RWPE2 (cell line): ENCODE data around the gene PROCA1.

Experiments
- ATAC-seq: fragments of 200-7000 bp; cut with Tn5 transposase; 3 replicates; pipeline ENCODE4 v1.9.1; 2021; ENCODE audit warnings: low read depth
- DNase-seq: peaks from one replicate; pipeline ENCODE4 v3.0.0-alpha.2; 2020; ENCODE audit warnings: low spot score
- H3K27ac ChIP-seq: fragments of 450-650 bp; 2 replicates; pipeline ENCODE4 v1.5.1; 2017; ENCODE audit warnings: mild to moderate bottlenecking; ENCODE audit not compliant: poor library complexity, severe bottlenecking
- H3K27me3 ChIP-seq: fragments of 250-450 bp; sonication (Bioruptor Pico); 2 replicates; pipeline ENCODE4 v1.5.1; 2021; ENCODE audit warnings: mild to moderate bottlenecking, moderate library complexity; ENCODE audit not compliant: insufficient read depth, poor library complexity, severe bottlenecking
- H3K36me3 ChIP-seq: fragments of 250-450 bp; sonication (Bioruptor Pico); 2 replicates; pipeline ENCODE4 v1.5.1; 2020; ENCODE audit warnings: low read depth, mild to moderate bottlenecking, moderate library complexity
- H3K4me1 ChIP-seq: fragments of 250-450 bp; sonication (Bioruptor Pico); 2 replicates; pipeline ENCODE4 v1.5.1; 2021; ENCODE audit warnings: mild to moderate bottlenecking, moderate library complexity; ENCODE audit not compliant: insufficient read depth, poor library complexity, severe bottlenecking
- H3K4me3 ChIP-seq: fragments of 250-450 bp; sonication (Bioruptor Pico); 2 replicates; pipeline ENCODE4 v1.5.1; 2021; ENCODE audit warnings: mild to moderate bottlenecking, moderate library complexity; ENCODE audit not compliant: severe bottlenecking
- H3K9me3 ChIP-seq: fragments of 250-450 bp; sonication (Bioruptor Pico); 2 replicates; pipeline ENCODE4 v1.5.1; 2021; ENCODE audit warnings: mild to moderate bottlenecking, moderate library complexity; ENCODE audit not compliant: severe bottlenecking
- TF ChIP-seq, protein P1 (sequence below): fragments of 450-650 bp; IDR thresholded peaks from one replicate; pipeline ENCODE4 v1.5.1; 2017; ENCODE audit warnings: mild to moderate bottlenecking, moderate library complexity; ENCODE audit not compliant: poor library complexity, severe bottlenecking

The PROCA1 gene

DNA sequence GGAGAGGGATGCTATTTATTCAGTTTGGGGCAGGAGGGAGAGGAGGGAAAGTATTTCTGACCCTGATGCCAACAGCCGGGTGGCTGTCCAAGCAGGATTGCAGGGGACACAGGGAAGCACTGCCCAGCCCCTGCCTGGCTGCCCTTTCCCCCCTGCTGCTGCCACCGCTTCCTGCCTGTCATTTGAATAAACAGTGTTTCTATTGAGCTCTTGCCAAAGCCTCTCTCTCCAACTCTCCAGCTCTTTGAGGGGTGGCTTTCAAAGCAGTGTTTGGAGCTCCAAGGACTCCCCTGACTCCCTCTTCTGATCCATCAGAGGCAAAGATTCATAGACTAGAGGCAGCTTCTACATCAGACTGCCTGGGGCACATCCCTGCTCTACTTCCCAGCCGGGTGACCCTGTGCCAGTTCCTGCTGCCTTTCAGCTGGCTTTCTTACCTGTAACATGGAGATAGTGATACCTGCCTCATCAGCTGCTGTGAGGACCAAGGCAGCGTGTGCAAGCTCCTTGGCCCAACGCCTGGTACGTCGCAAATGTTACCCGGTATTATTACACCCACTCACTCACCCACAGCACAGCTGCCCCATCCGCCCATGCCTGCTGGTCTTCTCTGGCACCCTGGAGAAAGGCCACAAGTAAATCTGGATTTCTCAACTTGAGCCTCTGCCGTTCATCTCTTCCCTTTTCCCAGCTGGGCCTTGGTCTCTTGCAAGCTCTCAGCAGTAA lies 9.5 kb downstream of the PROCA1 start:
- Histone ChIP-seq H3K9me3 (no peaks in the 10 kb centered on the region), H3K36me3 (peaks cover 56% of the 10 kb centered on the region), H3K4me1 (no peaks in the 10 kb centered on the region), H3K27me3 (no peaks in the 10 kb centered on the region), H3K4me3 (no peak overlapping the region), H3K27ac (no peak overlapping the region)
- DNase-seq (no peak), ATAC-seq (no peak)
- TF ChIP-seq, protein P1, sequence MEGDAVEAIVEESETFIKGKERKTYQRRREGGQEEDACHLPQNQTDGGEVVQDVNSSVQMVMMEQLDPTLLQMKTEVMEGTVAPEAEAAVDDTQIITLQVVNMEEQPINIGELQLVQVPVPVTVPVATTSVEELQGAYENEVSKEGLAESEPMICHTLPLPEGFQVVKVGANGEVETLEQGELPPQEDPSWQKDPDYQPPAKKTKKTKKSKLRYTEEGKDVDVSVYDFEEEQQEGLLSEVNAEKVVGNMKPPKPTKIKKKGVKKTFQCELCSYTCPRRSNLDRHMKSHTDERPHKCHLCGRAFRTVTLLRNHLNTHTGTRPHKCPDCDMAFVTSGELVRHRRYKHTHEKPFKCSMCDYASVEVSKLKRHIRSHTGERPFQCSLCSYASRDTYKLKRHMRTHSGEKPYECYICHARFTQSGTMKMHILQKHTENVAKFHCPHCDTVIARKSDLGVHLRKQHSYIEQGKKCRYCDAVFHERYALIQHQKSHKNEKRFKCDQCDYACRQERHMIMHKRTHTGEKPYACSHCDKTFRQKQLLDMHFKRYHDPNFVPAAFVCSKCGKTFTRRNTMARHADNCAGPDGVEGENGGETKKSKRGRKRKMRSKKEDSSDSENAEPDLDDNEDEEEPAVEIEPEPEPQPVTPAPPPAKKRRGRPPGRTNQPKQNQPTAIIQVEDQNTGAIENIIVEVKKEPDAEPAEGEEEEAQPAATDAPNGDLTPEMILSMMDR, result no peak

DNA sequence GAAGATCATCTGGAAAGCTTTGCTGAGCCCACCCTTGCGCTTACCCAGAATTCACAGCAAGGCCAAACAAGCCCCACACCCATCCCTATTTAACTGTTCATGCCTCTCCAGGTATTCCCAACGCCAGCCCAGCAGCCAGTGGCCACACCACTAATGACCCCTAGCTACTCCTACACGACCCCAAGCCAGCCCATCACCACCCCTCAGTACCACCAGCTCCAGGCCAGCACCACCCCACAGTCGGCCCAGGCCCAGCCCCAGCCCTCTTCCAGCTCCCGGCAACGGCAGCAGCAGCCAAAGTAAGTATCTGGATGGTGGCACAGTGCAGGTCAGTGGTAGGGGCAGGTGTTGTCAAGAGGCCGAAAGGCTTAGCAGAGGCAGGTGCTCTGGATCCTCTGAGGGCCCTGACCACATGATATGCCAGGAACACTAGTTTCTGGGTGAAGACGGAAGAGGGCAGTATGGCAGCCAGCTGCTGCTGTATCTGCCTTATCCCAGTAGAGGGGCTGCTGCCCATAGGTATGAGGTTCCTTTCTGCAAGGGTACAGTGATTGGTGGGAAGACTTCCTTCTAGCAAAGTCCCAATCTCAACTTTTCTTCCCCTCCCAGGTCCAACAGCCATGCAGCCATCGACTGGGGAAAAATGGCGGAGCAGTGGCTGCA lies 10.7 kb downstream of the PROCA1 start:
- ATAC-seq (no peak), DNase-seq (no peak)
- Histone ChIP-seq H3K27me3 (no peaks in the 10 kb centered on the region), H3K36me3 (peaks cover 63% of the 10 kb centered on the region), H3K27ac (no peak overlapping the region), H3K9me3 (no peaks in the 10 kb centered on the region), H3K4me1 (no peaks in the 10 kb centered on the region), H3K4me3 (no peak overlapping the region)
- TF ChIP-seq, protein P1, result no peak

DNA sequence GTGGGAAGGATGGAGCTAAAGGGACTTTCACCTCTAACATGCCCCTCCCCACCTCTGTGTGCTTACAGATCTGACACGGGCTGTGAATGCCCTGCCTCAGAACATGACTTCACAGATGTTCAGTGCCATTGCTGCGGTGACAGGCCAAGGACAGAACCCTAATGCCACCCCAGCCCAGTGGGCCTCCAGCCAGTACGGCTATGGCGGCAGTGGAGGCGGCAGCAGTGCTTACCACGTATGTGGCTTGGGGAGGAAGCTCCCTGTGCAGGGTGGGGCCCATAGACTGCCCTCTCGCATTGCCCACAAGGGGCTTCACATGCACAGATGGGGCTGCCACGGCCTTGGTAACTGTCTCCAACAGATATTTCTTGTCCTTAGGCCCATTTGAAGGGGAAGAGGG lies 11.4 kb downstream of the PROCA1 start:
- Histone ChIP-seq H3K36me3 (peaks cover 70% of the 10 kb centered on the region), H3K4me1 (no peaks in the 10 kb centered on the region), H3K4me3 (no peak overlapping the region), H3K27me3 (no peaks in the 10 kb centered on the region), H3K9me3 (no peaks in the 10 kb centered on the region), H3K27ac (no peak overlapping the region)
- TF ChIP-seq, protein P1, result no peak
- DNase-seq, result no peak
- ATAC-seq, result no peak

DNA sequence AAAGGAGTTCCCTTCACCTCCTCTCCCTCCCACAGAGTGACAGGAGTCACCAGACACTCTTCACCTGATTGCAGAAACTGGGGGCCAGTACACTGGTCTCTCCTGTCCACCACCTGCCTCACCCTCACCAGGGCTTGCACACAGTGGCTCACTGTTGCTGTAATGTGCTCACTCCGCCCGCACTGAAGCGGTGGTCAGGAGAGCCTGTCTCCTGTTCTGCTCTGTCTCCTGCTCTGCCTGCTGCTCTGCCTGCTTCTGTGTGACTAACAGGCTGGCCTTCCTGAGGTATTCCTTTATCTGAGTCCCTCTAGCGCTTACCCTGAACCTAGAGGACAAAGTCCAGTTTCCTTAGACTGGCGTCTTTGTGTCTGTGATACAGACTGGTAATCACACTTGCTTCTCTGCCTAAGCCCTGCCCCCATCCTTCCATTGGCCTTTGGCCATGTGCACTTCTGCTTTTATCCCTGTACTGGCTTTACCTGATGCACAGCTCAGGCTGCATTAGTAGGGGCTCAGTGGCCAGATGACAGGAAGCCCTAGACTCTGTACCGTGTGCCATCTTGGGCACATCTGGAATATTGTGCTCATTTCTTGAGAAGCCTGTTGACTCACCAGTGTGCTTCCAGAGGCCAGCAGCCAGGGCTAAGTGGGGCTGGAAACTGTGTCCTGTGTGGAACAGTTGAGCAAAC lies 13.3 kb downstream of the PROCA1 start:
- no peak for ATAC-seq

More for the DNA sequence above, 13.3 kb downstream of the PROCA1 start:
- no peak overlapping the region for H3K27ac ChIP-seq
- H3K9me3 ChIP-seq, result no peaks in the 10 kb centered on the region
- no peaks in the 10 kb centered on the region for H3K27me3 ChIP-seq
- DNase-seq, result no peak
- peaks cover 86% of the 10 kb centered on the region for H3K36me3 ChIP-seq
- TF ChIP-seq, protein P1, result no peak
- no peaks in the 10 kb centered on the region for H3K4me1 ChIP-seq
- no peak overlapping the region for H3K4me3 ChIP-seq
